Activated CD8-positive, alpha-beta memory T cell treated with anti-CD3 and anti-CD28 coated beads, Interleukin-2, amount 50 U/mL, for 4 hours (primary cell): ENCODE results near the gene IER5L.
A peak's percentile ranks its signal among the peaks of the same experiment; 100 is the strongest.
"Not testable (repeated sequence)": the region's sequence is repeated elsewhere in the genome, so short reads cannot be mapped to it uniquely, and the experiment has no call there.

Source experiments
- DNase-seq: peaks from one replicate; pipeline ENCODE4 v3.0.0-alpha.2; 2020

Gene IER5L

DNA sequence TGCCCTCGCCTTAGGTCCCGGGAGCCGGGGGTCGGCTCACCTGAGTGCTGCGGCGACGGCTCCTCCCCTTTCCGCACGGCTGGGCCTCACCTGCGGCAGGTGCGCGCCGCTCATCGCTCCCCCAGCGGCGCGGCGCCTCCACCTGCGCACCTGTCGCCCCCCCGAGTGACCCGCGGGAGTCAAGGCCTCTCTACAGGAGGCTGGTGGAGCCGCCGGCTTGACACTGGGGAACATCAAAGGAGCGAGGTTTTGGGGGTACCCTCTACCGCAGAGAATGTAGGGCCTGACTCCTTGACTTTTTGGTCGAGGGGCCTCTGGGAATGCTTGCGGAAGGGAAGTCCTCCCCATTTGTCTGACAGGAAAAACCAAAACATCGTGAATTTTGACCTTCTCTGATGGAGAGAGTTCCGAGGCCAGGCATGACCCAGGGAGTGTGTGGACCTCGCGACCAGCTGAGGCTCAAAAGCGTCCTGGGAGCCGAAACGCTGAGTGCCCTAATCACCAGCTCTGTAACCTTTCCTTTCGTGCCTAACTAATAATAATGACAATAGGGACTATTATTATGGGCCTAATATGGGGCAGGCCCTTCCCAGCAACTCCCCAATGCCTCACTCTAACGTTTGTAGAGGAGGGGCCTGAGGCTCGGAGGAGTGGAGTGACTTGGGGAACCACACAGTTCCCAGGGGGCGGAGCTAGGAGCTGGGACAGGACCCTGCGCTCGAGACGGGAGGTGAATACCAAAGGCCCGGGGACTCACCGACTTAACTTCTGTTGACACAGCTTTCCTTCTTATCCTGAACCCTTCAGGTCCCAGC lies 714 bp upstream of the IER5L start:
- no peak for DNase-seq

DNA sequence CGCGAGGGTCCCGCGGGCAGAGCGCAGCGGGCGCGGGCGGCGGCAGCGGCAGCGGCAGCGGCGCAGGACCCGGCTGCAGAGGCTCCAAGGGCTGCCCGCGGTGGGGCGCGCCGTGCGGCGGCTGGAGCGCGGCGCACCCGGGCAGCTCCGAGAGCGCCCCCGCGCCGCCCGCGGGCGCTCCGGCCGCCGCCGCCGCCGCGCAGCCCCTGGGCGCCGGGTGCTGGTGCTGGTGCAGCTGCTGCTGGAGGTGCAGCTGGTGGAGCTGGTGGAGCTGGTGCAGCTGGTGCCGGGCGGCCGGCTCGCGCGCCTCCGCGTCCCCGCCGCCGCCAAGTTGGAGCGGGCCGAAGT lies 644 bp downstream of the IER5L start:
- DNase-seq, result peak; percentile 37

DNA sequence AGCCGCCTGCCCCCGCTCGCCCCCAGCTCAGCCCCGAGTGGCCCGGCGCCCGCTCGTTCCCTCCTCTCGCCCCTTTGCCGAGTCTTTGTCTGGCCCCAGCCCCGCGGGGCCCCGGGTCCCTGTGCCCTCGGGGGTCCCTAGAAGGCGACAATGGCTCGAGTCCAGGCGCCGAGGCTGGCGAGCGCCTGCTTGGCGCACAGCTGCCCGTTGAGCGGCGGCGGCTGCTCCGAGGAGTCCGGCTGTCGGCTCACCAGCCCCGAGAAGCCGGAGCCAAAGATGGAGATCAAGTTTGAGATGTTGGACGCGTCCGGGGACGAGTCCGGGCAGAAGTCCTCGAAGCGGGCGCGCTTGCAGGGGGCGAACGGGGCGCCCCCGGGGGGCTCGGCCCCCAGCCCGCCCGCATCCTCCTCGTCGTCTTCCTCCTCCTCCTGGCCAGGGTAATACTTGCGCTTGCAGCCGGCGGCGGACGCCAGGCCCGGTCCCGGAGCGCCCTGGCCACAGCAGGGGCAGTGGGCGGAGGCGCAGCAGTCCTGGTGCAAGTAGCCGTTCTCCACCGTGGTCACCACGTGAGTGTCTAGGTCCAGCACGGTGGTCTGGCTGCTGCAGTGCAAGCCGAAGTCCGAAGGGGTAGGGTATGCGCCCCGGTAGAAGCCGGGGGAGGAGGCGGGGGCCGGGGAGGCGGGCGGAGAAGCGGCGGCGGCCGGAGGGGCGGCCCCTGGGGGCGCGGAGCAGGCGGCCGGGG lies 1.2 kb downstream of the IER5L start:
- DNase-seq, result no peak

GRCh38 chr9:129175825-129176633 lies 2.0 kb downstream of the IER5L start:
- peak; percentile 43 for DNase-seq

GRCh38 chr9:129175515-129175824 lies 2.6 kb downstream of the IER5L start:
- no peak for DNase-seq

DNA sequence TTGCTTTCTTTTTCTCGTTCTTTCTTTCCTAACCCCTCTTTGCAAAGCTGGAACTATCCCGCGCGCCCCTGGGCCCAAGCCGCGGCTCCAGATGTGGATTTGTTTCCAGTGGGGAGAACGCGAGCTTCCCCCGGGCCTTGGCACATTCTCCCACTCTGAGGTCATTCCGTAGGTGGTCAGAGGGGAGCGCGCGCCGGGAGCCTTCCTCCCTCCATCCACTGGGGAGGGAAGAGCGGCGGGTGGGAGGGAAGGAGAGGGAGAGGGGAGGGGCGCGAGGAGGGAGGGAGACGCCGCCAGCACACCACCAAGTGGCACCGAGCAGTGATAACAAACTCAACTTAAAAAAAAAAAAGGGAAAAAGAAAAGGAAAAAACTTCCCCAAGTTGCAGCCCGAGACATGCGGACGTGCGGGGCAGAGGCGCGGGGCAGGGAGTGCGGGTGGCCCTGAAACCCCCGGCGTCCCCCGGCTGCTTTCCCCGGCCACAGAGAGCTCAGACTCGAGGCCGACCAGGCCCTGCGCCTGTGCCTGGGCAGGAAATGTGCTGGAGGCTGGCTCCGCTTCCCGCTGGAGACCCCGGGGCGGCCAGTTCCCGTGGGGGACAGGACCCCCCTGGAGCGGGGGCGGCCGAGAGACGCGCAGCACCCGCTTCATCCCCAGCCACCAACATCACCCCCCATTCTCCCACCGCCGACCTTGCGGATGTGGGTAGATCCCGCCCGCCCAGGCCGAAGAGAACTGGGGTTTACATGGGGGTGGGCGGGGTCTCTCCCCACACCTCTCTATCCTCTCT lies 3.1 kb downstream of the IER5L start:
- DNase-seq, result peak; percentile 35

- DNase-seq, result peak; percentile 85
Measured at GRCh38 chr9:129174102-129174723, 3.8 kb downstream of the IER5L start.

GRCh38 chr9:129173296-129174101 lies 4.6 kb downstream of the IER5L start:
- no peak for DNase-seq

DNA sequence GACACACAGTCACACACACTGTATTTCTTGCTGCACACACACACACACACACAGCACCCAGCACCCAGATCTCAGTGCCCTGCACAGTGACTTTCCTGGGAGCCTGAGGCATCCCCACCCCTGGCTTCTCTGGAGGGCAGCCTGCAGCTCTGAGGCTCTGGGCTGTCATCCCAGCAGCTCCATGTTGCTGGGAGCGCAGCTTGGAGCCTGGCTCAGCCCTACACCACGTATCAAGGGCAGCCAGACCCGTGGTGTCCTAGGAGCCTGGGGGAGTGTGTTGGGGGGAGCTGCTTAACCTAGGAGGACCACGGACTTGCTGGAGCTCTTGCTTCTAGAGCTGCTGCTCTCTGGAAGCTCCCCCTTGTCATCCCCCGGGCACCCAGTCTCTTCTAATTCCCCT lies 5.2 kb downstream of the IER5L start:
- DNase-seq, result no peak

- no peak for DNase-seq
Measured at GRCh38 chr9:129171993-129172751, 5.9 kb downstream of the IER5L start.

- no peak for DNase-seq
Measured at GRCh38 chr9:129170229-129170628, 7.8 kb downstream of the IER5L start.

GRCh38 chr9:129166623-129167557 lies 11.2 kb downstream of the IER5L start:
- no peak for DNase-seq

GRCh38 chr9:129165198-129165597 lies 12.9 kb downstream of the IER5L start:
- DNase-seq, result no peak

- DNase-seq, result no peak
Measured at GRCh38 chr9:129164246-129164930, 13.7 kb downstream of the IER5L start.

- DNase-seq, result no peak
Measured at GRCh38 chr9:129163753-129164152, 14.3 kb downstream of the IER5L start.

DNA sequence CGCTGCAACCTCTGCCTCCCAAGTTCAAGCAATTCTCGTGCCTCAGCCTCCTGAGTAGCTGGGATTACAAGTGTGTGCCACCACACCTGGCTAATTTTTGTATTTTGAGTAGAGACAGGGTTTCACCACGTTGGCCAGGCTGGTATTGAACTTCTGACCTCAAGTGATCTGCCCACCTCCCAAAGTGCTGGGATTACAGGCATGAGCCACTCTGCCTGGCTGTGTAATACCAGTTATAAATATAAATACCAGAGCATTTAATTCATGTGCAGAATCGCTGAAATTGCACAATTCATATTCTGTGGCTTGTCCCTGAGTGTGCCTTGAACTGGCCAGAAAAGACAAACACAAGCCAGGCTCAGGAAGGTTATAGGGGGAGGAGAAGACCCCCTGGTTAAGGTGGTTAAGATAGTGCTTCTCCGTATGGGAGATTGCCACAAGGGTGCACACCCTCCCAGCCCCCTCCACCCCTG lies 14.8 kb downstream of the IER5L start:
- not testable (repeated sequence) for DNase-seq

- no peak for DNase-seq
Measured at GRCh38 chr9:129162497-129163197, 15.4 kb downstream of the IER5L start.

DNA sequence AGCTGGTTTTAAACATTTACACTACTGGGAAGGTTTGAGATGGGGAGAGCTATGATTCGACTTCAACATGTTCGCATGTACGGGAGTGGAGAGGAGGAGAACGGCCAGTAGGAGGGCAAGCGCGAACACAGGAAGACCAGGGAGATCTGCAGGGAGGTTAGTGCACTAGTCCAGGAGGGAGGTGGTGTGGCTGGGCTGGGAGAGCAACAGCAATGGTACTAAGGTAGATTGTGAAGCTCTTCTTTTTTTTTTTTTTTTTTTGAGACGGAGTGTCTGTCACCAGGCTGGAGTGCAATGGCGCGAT lies 16.6 kb downstream of the IER5L start:
- no peak for DNase-seq
